ENCODE measurements around the gene KISS1.

KISS1 gene

DNA sequence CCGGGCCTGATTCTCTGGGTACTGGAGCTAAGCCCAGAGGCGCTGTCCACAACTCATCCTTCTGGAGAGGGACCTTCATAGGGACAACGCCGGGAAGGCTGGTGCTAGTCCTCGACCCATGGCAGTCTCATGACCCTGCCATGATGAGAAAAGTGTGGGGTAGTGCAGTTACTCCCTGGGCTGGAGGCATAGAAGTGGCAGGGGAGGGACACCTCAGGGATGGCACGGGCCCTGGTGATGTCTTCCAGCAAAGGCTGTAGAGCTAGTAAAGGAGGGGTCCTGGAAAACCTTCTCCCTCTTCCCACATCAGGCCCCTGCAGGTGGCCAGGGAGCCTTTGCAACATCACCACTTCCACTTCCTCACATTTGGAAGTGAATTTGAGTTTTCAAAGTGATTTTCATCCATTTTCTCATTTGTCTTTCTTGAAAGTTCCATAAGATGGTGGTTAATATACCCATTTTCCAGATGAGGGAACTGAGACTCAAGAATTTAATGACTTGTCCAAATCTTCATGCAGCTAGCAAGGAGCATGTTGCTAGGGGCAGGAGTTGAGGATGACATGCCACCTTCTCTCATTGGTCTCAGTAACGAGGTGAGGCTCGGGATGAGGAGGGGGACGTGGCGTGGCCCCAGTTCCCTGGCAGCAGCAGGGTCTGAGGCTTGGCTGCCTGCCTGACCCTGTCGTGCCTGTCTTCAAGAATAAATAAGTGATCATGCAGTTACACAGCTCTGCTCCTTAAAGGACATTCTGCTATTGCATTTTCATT is 20.8 kb upstream of the KISS1 start:
- no peak for DNase-seq

GRCh38 chr1:204216236-204216635 is 19.9 kb upstream of the KISS1 start:
- DNase-seq: no peak

DNA sequence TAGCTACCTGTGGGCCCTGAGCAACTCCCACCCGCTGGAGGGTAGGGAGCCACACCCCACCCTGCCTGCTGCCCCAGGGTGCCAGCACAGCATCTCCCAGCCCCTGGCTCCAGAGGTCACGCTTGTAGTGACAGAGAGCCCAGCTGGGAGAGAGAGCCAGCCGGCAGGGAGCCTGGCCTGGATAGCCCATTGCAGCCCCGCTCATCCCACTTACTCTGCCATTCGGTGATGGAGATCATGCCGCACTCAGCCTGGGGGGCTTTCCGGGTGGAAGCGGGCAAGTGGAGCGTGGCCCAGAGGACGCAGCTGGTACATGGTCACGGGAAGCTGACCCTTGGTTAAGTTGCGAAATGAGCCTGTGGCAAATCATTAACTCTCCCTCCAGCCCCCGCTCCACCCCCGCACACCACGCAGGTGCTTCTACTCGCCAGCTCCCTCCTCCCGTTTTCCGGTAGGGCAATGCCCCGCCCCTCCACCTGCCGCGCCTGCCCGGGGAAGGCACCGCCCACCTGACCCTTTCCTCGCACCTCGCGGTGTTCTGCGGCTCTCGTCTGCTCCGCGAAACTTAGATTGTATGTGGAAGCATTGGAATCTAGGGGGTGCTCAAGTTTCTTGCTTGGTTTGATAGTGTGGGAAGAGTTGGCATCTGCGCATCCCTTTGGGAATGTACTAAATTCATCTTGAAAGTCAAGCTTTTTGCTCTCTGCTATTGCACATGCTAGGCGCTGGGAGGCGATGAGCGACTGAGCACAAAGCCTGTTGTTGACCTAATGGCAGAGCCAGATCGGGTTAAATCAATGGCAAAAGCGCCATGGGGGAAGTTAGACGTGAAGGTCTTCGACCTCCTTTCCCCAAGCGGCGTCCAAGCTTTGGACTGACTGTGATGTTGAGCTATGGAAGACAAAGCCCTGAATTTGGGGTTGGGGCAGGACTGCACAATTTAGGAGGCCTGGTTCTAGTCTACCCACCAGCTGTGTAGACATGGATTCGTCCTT is 17.7 kb upstream of the KISS1 start, which contains the start of gene GOLT1A:
TSS of gene GOLT1A (minus strand) at position 321 of the 995 bp plus-strand sequence. CDS start at position 239, 82 bp downstream.
- DNase-seq: peak; percentile 72

DNA sequence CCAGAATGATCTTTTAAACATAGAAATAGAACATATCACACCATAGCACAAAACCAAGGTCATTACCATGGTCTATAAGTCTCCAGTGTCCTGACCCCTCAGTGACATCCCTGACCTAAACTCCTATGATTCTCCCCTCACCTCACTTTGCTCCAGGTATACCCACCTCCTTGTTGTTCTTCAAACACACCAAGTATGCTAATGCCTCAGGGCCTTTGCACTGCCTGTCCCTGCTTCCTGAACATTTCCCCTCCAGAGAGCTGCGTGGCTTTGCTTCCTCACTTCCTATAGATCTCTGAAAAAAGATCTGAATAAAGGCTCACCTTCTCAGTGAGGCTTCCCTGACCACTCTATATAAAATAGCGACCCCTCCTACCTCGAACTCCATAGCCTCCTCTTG is 16.4 kb upstream of the KISS1 start:
- no peak for DNase-seq

GRCh38 chr1:204211046-204211445 is 14.8 kb upstream of the KISS1 start:
- no peak for DNase-seq

GRCh38 chr1:204207136-204207616 is 10.9 kb upstream of the KISS1 start:
- DNase-seq: peak; percentile 77

DNA sequence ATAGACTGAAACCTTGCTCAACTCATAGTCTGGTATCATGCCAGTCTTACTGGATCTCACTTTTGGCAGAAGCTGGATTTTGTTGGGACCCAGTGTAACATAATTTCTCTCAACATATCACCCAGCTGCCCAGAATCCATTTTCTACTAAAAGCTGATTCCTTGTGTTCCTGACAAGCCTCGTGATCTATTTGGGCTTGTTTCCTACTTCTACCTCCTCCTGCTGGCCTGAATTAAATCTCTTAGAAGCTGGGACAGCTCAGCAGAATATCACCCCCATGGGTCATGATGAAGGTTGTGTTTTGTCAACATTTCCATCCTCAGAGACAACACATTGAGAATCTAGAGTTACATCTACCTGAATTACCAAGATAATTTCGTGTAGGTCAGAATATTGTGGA is 9.8 kb upstream of the KISS1 start:
- no peak for DNase-seq

DNA sequence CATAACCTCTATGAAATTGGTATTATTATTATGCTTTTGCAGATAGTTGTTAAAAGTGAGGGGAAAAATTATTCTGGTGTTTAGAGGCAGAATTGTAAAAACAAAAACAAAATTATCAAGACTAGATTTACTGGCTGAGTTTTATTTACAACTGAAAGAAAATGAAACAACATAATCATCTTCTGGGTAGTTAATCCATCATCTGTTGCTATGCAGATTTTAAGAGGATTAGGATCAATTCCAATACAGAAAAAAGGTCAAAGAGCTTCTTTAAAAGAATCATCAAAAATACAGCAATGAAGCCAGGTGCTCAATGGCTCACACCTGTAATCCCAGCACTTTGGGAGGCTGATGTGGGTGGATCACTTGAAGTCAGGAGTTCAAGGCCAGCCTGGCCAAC is 9.2 kb upstream of the KISS1 start:
- DNase-seq: no peak

- DNase-seq: no peak
Observed at GRCh38 chr1:204204944-204205343, 8.7 kb upstream of the KISS1 start.

DNA sequence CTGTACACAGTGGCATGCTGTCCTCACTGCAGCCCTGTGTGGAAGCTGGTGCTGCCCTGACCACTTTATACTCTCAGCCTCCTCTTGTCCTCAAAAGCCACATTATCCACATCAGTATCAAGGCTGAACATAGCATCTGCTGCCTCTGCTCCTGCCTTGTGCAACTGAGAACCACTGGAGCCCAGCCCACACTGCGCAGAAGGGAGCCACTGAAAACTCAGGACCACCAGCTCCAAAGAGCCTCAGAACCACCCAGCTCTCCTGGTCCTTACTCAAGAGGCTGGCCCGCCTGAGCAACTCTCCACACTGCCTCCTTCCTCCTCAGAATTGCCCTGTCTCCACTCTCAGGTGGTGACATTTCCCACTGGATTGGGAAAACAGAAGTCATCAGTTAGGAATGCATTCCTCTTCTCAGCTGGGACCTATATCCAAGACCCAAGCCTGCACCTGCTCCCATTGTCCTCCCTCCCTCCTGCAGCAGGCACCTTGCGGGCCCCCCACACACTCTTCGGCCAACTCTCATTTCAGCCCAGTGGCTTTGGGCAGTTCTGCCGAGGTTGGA is 7.0 kb upstream of the KISS1 start:
- DNase-seq: no peak

DNA sequence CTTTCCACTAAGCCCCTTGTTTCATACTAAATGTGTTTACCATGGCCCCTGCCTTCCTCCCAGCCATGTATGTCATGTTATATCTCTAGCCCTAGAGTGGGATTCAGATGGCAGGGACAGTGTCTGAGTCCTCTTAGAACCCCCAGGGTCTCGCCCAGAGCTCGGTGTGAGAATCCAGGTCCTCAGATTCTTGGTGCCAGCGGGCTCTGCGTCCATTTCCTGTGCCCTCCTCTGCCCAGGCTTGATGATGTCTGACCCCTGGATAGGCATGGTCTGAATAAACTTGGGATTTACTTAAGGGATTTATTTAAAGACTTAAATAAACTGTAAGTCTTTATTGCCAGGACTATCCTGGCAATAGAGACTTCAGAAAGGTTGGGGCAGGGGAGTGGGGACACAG is 6.2 kb upstream of the KISS1 start:
- no peak for DNase-seq

GRCh38 chr1:204201348-204202040 is 5.2 kb upstream of the KISS1 start:
- DNase-seq: no peak

GRCh38 chr1:204199579-204199978 is 3.3 kb upstream of the KISS1 start:
- no peak for DNase-seq

- no peak for DNase-seq
Observed at GRCh38 chr1:204198348-204199340, 2.4 kb upstream of the KISS1 start.

DNA sequence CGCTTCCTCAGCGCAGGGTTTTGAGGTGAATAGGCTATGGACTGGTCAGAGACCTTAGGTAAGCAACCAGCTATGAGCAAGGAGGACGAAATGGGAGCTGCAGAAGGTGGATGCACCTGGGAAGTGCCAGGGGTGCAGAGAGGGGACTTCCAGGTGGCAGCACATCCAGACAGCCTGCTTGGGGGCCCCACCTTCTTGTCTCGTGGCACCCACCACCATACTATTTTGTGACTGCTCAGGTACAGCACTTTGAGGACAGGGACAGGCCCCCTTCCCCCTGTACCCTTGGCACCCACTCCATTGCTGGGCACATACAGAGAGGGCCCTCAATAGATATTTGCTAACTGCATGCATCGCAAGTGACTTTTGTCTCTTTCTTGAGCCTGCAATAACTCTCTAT is 777 bp upstream of the KISS1 start:
- no peak for DNase-seq

- no peak for DNase-seq
Observed at GRCh38 chr1:204194771-204195170, 1.5 kb downstream of the KISS1 start.

DNA sequence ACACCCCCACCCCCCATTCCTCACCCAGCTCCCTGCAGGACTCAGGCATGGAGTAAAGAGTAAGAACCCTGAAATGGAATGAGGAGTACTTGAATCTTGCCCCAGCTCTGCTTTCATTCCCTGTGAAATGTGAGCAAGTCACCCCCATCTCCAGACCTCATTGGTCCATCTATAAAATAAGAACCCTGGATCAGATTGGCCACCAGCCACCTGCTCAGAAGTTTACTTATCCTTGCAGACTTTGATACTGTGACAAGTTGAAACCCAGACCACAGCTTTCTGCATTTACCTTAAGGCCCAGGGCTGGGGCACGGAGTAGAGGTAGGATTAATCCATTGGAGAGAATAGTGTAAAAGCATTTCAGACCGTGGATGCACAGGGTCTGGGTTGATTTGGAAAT is 2.2 kb downstream of the KISS1 start:
- no peak for DNase-seq

DNA sequence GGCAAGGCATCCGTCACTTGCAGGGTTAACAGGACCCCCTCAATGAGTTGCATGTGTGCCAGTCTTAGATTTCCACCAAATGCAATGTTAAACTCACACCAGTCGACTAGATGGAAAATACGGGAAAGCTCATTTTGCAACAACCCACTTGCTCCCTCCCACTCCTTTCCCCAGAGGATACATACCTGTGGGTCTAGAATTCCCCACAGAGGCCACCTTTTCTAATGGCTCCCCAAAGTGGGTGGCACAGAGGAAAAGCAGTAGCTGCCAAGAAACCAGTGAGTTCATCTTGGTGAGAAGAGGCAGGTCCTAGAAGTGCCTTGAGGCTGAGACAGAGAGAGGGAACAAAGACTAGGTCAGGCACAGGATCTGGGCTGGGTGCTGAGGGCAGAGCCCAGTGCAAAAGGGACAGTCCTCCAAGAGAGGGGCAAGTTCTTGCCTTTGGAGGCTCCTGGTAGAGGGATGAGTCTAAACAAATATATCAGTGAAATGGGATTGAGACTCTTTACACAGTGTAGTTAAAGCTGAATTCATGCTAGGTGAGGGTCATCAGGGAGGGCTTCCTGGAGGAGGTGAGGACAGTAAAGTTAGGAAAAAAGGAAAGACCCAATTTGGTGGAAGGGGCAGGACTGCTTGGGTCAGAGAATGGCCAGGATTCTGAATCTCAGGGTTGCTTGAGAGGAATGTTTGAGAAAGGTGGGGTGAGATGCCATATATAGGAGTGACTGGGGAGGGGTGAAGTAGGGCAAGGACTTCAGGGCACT is 3.5 kb downstream of the KISS1 start:
- no peak for DNase-seq

DNA sequence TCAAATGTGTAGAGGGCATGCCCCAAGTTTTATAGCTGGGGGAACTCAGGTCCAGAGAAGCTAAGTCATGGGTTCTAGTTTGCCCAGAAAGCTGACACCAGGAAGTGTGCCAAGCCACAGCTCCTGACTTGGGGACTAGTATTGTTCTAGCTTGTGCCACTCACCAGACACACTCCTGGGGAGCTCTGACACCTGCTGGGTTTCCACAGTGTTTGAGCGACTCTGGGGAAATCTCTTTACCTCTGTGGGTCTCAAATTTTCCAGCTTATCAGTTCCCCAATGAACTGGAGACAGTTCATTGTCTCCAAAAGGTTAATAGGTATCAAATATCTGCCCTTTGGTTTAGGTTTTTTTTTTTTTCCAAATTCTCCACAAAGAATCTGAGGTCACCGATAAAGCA is 4.2 kb downstream of the KISS1 start:
- DNase-seq: no peak

DNA sequence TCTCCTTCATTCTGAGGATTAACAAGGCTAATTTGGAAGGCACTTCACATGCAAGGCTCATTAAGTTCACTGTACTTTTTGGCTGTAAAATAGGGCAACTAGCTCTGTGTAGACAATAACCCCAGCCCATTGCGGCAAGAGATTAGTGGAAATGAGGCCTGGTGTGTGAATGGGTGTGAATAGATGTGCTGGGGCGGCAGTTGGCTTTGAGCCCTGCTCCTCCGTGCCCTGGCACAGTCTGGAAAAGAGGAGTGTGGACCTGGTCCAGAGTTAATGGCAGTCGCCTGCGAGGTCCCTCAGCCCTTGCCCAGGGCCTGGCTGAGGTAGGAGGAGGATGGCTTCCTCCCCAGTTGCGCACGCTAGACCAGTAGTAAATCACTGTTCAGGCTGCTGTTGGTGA is 4.8 kb downstream of the KISS1 start:
- no peak for DNase-seq

All from CD4-positive, alpha-beta T cell treated with Interleukin-6 for 4 hours (primary cell).